LNCAP (cell line): ENCODE data around the gene CRHR1.

ENCODE experiments used
- CTCF ChIP-seq: fragments of 450-650 bp; IDR thresholded peaks from 2 replicates; pipeline ENCODE4 v1.5.1; 2017; ENCODE audit warnings: mild to moderate bottlenecking

CRHR1 gene

GRCh38 chr17:45867702-45868101 lies 83.6 kb downstream of the CRHR1 start:
- TF ChIP-seq CTCF = no peak

- TF ChIP-seq CTCF = no peak
Observed at GRCh38 chr17:45868276-45868675, 84.2 kb downstream of the CRHR1 start.

GRCh38 chr17:45869676-45870341 lies 85.7 kb downstream of the CRHR1 start:
- TF ChIP-seq CTCF = no peak

- TF ChIP-seq CTCF = no peak
Observed at GRCh38 chr17:45870342-45870974, 86.3 kb downstream of the CRHR1 start.

- no peak for TF ChIP-seq CTCF
Observed at GRCh38 chr17:45871718-45872117, 87.6 kb downstream of the CRHR1 start.

- no peak for TF ChIP-seq CTCF
Observed at GRCh38 chr17:45873728-45874127, 89.6 kb downstream of the CRHR1 start.

- no peak for TF ChIP-seq CTCF
Observed at GRCh38 chr17:45874151-45874550, 90.0 kb downstream of the CRHR1 start.
